ENCODE data around the gene ATG9B.

- TF ChIP-seq CTCF (IDR thresholded peaks at IDR 0.05; ENCODE audit: extremely low read depth in 1 of 2, insufficient read depth in 1 of 2, low read depth in 1 of 2, low read length in 2 of 2) (no peak), FOS (IDR thresholded peaks at IDR 0.05; ENCODE audit: borderline replicate concordance, insufficient read depth, low read length) (no peak), EZH2 (IDR thresholded peaks at IDR 0.05; ENCODE audit: borderline replicate concordance, low read depth, low read length, severe bottlenecking) (no peak), MAX (IDR thresholded peaks at IDR 0.05; ENCODE audit: insufficient read depth, insufficient read length) (no peak), JUN (IDR thresholded peaks at IDR 0.05; ENCODE audit: borderline replicate concordance, insufficient read depth, insufficient read length, low read depth) (no peak), POLR2AphosphoS5 (IDR thresholded peaks at IDR 0.05; ENCODE audit: insufficient read depth, low read depth, low read length) (no peak), POLR2A (IDR thresholded peaks at IDR 0.05; ENCODE audit: low read depth, low read length) (no peak), GATA2 (IDR thresholded peaks at IDR 0.05; ENCODE audit: insufficient read depth, insufficient read length, low read depth, low read length) (no peak)
Measured at GRCh38 chr7:151064993-151065392, 40.7 kb upstream of the ATG9B start.
